Raji (cell line): ENCODE data around the gene EGFLAM.

Experiments
- POLR2A ChIP-seq: IDR thresholded peaks from 2 replicates; pipeline ENCODE4 v1.6.1; 2011; ENCODE audit warnings: low read depth, low read length, control low read depth; ENCODE audit not compliant: insufficient read depth

EGFLAM gene

DNA sequence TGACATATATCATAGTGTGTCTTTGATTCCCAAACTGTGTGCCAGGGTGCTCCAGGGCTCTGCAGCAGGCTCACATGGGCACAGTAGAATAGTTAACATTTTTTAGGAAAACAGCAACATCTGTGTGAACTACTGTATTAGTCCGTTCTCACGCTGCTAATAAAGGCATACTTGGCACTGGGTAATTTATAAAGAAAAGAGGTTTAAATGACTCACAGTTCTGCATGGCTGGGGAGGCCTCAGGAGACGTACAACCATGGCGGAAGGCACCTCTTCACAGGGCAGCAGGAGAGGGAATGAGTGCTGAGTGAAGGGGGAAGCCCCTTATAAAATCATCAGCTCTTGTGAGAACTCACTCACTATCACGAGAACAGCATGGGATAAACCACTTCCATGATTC, 82.7 kb downstream of the EGFLAM start:
- TF ChIP-seq POLR2A, result no peak

DNA sequence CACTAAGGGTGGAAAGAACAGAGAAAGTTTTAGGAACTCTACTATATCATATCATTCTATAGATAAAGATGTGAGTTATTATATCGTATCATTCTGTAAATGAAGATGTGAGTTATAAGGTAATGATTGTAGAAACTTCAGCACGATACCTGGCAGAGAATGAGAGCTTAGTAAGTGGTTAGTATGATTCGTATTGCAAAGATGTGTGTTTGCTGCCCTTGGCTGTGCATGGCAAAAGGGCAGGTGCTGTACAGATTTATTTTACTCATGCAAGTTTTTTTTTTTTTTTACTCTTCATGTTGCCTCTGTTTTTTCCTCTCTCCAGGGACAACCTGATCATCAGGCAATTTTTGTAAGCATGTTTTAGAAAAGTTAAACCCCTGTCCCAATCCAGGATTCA, 83.3 kb downstream of the EGFLAM start:
- TF ChIP-seq POLR2A, result no peak

DNA sequence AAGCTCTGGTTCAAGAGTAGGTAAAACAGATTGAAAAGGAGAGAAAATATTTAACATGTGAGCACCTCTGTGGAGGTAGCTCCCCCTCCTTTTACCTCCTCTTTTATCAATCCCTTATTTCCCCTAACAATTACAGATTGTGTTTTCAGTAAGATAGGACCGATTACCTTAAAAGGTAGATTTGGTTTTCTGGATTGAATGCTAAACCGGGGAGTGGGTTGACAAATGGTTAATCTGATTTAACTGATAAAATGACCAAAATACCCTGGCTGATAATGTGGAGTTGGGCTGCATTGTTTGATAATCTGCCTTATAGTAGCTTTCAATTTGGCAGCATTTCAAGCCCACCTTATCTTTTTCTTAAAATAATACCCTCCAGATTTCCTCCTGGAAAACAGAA, 83.9 kb downstream of the EGFLAM start:
- no peak for TF ChIP-seq POLR2A

DNA sequence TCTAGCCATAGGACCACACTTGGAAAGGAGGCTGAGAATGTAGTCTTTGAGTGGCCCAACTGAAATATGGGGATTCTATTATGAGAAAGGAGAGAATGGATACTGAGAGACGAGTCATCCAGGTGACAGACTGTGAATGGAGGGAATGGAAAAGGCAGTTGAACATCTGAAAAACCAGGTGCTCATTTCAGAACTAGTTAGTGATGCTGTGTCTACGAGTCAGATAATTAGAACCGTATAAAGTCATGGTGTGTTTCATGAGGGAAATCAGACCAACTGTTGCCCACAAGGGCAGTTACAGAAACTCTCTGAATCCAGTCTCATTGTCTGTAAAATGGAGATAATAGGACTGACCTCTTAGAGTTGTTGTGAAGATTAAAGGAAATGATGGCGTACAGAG, 86.5 kb downstream of the EGFLAM start:
- no peak for TF ChIP-seq POLR2A

DNA sequence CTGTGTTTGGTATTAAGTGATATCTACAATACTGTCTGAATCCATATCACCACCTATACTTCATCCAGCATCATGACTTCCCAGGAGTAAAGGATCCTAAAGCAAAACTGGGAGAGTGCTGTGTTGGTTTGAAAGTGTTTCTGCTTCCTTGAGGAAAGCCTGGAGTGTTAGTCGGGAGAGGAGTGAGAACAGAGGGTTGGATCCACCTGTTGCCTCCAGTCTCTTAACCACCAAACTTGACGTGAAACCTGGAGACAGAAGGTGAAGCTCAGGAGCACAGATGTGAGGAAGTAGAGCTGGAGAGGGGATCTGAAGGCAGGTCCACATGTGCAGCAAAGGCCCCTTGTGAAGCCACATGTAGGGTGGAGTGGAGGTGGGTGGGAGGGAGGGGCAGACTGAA, 88.2 kb downstream of the EGFLAM start:
- TF ChIP-seq POLR2A, result no peak

DNA sequence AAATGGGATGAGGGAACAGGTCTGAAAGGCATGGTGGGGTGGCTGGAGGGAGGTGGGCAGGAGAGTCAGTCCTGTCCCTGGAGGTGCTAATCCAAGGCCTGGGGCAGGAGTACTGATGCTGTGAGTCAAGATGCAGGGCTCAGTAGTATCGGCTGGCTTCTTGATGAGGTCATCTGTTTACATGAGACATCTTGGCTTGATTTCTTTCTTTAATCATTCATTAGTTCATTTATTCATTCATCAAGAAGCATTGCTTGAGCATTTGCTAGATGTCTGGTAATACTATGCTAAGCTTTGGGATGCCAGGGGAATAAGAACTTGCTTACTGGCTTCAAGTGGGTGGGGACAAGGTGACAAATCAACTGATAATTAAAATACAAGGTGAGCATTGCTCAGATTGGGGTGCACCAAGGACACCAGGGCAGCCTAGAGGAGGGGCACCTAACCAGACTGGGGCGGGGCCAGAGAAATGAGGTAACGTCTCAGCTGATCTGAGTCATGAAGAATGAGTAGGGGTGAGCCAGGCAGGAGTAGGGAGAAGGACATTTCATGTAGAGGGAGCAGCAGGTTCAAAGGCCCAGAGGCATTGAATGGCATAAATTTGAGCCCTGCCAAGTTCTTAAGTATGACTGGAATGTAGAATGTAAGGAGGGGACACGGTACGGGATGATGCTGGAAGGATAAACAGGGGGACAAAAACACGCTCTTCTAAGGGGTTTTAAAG, 88.8 kb downstream of the EGFLAM start:
- TF ChIP-seq POLR2A, result no peak

DNA sequence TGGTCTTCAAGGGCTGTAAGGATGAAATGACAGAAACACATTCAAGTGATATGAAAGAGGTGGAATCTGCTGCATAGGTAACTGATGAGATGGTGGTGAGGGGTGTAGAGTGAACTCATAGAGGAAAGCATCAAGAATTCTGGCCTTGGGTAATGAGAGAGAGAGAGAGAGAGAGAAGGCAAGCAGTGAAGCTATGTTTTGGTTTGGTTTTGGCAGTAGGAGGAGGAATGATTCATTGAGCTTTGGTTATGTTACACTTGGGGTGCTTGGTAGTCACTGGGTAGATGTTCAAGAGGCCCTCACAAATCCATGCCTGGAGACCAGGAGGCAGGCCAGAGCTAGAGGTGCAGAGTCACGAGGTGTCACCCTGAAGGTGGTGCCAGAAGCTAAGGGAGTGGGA, 89.5 kb downstream of the EGFLAM start:
- no peak for TF ChIP-seq POLR2A

DNA sequence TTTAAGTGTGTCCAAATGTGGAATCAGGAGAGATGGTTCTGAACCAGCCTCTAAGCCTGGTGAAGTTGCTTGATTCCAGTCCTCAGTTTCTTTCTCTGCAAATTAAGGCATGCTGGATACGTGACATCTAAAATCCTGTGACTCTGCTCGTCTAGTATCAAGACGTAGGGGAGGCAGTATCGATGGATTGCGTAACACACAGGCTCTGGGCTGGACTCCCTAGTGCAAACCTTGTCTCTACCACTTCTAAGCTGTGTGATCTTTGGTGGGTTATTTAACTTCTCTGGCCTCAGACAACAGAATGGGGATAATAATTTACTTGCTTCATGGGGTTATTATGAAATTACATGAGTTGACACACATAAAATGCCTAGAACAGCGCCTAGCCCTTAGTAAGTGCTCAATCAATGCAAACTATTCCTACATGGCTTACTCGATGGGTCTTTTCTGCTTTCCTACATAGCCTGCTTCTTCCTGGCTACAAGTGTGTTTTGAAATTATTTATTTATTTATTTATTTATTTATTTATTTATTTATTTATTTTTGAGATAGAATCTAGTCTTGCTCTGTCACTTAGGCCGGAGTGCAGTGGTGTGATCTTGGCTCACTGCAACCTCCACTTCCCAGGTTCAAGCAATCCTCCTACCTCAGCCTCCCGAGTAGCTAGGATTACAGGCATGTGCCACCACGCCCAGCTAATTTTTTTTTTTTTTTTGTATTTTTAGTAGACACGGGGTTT, 102.1 kb downstream of the EGFLAM start:
- no peak for TF ChIP-seq POLR2A

DNA sequence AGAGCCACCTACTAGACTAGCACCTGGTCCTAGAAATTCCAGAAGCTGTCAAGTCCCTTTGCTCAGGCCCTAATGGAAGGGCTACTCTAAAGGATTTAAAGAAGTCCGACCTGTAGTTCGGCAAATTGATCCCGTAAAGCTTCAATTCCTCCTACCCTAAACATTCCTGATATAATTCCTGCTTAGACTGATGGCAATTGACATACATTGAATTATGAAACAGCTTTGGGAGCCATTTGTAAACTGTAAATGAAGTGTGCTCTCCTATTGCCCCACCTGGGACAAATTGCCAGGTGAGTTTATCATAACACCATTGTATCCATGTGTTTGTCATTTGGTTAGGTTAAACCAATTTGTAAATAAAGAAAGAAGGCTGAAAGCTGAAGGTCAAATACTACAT, 104.4 kb downstream of the EGFLAM start:
- no peak for TF ChIP-seq POLR2A

DNA sequence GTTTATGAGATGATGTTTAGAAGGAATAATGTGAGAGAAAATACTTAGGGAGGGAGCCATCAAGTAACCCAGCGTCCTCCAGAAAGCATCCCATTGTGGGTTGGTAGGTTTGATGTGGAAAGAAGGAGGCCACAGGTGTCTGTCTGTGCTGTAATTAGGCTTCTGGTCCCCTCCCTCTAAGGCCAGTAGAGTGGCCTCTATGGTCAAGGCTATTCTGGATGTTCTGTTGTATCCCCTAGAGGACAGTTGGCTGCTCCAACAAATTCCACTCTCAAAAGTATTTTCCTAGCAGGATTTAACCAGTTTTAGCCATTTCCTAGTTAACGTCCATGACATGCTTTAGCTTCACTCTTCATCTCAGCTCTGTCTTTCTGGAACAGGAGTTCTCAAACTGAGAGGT, 106.5 kb downstream of the EGFLAM start:
- no peak for TF ChIP-seq POLR2A

DNA sequence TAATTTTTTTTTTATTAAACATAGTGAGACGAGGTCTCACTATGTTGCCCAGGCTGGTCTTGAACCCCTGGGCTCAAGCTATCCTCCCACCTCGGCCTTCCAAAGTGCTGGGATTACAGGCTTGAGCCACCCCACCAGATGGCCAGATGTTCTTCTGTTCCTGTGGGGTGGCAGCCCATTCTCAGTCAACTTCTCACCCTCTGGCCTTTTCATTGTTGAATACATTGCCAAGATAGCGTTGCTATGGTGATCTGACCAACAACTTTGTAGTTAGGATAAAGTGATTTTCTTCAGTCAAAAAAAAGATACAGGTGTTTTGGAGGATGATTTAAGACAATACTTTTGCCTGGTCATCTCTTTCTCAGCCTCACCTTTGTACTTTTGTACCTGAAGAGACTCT, 109.1 kb downstream of the EGFLAM start:
- TF ChIP-seq POLR2A, result no peak

DNA sequence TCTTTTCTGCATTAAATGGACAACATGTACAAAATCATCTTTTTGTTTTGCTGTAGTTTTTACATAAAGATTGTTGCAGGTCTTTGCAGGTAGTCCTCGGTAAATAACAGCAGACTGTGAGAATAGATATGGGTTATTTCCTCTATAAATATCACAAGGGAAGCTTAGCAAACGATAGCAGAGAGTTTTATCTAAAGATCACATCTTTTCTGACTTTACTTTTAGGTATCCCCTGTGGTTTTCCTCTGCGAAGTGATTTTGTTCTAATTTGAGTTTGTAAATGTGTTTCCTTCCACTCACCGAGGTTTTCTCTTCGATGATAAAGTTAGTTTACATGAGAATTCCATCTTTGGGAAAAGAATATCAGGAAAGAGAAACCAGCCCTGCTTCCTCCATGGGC, 109.6 kb downstream of the EGFLAM start:
- TF ChIP-seq POLR2A, result no peak

DNA sequence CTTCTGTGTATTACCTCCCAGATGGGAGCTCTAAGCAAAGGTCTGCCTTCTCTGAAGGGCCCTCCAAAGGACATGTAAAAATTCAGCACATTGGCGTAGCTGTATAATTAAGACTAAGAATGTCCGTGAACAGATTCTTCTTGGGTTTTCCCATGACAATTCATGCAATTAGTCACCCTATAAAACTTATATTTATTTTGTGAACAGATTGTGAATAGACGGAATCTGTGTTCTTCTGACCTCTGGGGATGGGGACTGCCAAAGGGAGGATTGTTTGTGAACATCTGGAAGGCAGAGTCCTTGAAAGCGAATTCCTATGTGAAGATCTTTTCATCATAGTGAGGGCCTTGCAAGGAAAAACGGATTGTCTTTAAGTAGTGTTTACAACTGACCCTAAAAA, 111.3 kb downstream of the EGFLAM start:
- no peak for TF ChIP-seq POLR2A

DNA sequence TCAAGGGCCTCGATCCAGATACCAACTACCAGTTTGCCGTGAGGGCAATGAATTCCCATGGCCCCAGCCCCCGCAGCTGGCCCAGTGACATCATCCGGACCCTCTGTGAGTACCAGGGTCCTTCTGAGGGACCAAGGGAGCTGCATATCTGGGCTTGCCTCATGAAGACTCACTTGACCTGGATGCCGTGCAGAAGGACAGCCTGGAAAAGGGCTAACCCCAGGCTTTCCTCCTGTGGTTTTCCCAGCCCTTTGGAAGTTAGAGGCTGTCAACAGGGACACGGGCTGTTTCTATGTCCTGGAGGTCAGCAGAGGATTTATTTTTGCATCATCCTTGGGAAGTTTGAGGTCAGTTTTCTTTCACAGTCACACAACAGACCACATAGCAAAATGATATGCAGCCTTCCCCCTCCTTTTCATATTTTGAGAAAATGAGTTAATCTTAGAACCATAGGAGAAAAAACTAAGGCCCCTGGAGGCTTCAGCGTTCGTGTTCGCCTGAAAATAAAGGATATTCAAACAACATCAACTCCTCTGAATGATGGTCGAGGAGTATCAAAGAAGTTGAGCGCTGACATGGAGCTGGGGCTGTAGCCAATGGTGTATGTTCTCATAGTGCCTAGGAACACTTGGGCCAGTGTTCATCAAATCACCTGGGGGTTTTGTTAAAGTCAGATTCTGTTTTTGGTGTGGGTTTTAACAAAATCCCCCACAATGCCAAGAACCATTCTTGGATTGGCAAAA, 112.2 kb downstream of the EGFLAM start:
- no peak for TF ChIP-seq POLR2A

DNA sequence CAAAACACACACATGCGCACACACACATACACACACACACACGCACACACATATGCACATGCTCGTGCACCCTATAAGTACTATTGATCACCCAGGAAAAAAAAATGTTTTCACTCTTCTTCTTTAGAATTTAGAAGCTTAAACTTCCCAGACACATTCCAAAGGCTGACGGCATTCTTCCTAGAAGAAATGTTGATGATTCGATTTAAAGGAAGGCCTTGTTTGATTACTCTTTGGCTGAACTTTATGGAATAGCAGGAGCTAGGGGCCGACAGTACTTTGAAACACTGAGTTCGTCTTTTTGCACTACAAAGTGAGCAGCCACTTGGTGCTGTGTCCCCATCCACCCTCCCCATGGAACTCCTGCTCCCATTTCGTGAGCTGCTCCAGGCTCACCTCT, 113.2 kb downstream of the EGFLAM start:
- no peak for TF ChIP-seq POLR2A

DNA sequence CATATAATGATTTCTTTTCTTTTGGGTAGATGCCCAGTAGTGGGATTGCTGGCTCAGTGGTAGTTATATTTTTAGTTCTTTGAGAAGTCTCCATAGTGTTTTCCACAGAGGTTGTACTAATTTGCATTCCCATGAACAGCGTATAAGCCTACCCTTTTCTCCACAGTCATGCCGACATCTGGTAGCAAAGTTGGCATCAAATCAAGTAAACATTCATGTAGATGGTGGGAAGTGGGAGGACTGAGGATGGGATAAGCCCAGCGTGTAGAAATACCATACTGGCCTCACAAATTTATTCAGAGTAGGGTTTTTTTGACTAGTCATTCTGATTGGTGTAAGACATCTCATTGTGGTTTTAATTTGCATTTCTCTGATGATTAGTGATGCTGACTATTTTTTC, 115.4 kb downstream of the EGFLAM start:
- TF ChIP-seq POLR2A, result no peak
